GM18499 (cell line): ENCODE data around the gene SYCN.

Experiments
- ATAC-seq: cut with Tn5 transposase; IDR thresholded peaks from one replicate; pipeline ENCODE4 v1.9.1; 2021; ENCODE audit warnings: moderate number of reproducible peaks; ENCODE audit not compliant: insufficient read depth, unreplicated experiment

The SYCN gene

DNA sequence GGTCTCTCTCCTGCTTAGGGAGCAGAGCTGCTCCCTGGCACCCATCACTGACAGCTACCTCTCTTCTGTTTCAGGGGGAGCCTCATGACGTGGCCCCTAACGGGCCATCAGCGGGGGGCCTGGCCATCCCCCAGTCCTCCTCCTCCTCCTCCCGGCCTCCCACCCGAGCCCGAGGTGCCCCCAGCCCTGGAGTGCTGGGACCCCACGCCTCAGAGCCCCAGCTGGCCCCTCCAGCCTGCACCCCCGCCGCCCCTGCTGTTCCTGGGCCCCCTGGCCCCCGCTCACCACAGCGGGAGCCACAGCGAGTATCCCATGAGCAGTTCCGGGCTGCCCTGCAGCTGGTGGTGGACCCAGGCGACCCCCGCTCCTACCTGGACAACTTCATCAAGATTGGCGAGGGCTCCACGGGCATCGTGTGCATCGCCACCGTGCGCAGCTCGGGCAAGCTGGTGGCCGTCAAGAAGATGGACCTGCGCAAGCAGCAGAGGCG, 30.5 kb downstream of the SYCN start:
- no peak for ATAC-seq

DNA sequence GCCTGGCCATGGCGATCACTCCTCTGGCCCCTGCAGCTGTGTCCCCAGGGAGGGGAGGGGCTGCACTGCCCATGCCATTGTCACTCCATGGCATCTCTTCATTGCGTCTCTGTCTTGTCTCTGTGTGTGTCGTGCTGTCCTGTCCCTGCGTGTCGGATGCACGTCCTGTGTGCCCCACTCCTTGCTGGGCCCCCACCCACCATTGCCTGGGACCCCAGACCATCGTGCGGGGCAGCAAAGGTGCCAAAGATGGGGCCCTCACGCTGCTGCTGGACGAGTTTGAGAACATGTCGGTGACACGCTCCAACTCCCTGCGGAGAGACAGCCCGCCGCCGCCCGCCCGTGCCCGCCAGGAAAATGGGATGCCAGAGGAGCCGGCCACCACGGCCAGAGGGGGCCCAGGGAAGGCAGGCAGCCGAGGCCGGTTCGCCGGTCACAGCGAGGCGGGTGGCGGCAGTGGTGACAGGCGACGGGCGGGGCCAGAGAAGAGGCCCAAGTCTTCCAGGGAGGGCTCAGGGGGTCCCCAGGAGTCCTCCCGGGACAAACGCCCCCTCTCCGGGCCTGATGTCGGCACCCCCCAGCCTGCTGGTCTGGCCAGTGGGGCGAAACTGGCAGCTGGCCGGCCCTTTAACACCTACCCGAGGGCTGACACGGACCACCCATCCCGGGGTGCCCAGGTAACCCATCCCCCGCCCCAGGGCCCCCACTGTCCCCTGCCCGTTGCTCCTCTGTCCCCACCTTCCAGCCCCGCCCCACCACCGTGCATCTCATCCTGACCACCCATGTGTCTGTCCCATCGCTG, 31.2 kb downstream of the SYCN start:
- no peak for ATAC-seq

DNA sequence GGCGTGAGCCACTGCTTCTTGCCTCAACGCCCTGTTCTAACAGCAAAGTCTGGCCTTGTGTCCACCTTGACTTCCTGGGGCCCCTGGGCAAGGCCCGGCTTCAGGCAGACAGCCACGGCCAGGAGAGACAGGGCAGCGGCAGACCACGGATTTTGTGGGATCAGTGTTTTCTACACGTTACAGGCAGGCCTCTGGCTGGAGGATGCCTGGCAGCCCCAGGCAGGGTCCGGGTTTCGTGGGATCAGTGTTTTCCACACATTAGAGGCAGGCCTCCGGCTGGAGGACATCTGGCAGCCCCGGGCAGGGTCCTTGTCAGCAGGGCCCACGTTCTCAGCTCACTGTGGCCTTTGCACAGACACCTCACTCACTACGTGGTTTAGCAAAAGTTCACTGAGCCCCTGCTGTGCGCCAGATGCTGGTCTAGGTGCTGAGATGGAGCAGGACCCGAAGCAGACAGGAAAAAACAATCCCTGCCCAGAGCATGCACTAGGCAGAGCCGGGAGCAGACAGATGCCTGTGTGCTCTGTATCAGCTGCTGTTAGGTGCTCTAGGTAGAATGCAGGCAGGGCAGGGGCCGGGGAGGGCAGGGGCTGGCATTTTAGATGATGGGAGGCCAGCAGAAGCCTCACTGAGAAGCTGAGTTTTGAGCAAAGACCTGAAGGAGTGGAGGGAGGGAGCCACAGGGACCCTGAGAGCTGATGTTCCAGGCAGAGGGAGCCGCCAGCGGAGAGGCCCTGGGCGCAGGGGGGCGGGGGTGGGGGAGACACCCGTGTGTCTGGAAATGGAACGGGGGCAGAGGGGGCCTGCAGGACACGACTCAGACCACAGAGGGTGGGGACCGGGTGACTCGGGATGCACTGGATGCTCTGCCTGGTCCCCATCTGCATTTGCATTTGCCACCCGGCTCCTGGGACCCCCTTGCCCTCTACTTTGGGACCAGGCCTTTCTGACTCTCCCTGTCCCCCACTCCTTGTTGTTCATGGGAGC, 32.3 kb downstream of the SYCN start:
- ATAC-seq, result no peak

DNA sequence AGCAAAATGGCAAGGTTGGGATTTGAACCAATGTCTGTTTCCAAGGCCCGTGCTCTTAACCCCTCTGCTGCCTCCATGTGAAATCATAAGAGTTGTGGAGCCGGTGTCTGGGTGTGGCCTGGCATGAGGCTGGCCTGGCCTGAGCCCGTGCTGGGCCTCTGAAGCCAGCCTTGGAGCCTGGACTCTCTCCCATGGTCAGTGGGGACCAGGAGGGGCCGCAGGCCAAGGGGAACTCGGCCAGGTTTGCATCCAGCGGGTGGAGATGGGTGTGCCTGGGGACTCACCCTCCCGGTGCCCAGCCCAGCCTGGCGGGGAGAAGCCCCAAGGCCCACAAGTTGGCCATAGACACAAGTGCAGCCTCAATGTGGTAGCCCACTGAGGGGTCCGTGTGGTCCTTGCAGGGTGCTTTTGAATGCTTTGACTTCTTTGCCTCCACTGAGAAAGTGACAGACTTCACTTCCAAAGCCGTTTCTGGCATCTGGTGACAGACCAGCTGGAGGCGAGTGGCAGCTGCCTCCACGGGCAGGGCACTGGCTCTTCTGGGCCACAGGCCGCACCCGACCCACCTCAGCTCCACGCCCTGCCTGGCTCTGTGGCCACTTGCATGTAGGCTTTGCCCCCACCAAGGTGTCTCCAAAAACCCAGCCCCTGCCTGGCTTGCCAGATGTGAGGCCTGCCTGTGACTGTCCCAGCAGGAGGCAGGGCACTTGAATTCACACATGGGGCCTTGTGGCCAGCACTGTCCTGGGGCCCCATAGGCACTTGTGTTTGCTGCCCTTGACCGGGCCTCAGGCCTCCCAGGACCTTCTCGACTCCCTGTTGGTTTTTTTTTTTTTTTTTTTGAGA, 33.5 kb downstream of the SYCN start:
- no peak for ATAC-seq

DNA sequence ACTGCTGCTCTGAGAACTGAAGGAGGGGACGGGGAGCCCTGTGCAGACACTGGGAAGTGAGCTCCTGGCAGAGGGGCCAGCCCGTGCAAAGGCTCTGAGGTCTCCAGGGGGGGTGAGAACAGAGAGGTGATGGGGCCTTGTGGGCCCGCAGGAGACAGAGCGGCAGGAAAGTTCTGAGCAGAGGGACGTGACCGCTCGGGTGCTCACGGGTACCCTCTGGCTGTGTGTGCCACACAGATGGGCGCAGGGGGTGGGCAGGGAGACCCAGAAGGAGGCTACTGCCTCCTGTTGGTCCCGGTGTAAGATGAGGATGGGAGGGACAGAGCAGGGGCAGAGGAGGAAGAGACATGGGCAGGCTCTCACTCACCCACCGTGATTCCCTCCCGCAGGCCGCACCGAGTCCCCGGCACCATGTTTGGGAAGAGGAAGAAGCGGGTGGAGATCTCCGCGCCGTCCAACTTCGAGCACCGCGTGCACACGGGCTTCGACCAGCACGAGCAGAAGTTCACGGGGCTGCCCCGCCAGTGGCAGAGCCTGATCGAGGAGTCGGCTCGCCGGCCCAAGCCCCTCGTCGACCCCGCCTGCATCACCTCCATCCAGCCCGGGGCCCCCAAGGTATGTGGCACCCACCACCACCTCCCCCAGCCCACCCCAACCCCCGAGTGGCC, 34.8 kb downstream of the SYCN start:
- ATAC-seq, result no peak

DNA sequence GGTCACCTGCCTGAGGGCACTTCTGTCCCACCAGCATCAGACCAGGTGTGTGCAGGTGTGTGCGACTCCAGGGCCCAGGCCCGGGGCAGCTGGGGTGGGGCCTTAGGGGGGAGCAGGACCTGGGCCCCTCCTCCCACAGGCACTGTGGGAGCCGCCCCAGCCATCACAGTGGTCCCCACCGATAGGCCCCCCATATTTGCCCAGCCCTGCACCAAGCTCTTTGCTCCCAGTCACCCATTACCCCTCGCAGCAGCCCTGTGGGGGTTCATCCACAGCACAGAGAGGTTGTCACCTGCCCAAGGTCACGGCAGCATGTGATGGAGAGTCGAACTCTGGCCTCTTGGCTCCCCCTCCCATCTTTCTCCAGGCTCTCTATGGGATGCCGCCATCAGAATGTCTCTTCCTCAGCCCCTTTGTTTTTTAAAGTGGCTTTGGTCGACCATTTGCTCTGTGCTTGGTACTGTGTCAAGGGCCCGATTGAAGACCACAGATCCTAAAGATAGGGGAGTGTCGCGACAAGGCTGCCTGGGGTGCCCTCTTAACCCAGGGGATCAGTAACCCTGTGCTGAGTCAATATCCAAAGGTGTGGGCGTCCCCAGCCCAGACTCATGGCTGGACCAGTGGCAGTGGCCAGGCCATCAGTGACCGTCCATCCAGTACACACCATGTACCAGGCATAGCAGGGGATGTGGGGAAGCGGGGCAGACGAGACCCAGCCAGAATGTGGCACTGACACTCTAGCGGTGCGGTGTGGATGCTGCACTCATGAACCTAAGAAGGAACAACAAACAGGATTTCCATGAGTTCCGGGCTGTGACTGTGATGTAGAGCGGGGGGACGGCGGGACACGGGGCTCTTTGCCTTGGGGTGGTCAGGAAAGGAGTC, 35.6 kb downstream of the SYCN start:
- ATAC-seq, result no peak

DNA sequence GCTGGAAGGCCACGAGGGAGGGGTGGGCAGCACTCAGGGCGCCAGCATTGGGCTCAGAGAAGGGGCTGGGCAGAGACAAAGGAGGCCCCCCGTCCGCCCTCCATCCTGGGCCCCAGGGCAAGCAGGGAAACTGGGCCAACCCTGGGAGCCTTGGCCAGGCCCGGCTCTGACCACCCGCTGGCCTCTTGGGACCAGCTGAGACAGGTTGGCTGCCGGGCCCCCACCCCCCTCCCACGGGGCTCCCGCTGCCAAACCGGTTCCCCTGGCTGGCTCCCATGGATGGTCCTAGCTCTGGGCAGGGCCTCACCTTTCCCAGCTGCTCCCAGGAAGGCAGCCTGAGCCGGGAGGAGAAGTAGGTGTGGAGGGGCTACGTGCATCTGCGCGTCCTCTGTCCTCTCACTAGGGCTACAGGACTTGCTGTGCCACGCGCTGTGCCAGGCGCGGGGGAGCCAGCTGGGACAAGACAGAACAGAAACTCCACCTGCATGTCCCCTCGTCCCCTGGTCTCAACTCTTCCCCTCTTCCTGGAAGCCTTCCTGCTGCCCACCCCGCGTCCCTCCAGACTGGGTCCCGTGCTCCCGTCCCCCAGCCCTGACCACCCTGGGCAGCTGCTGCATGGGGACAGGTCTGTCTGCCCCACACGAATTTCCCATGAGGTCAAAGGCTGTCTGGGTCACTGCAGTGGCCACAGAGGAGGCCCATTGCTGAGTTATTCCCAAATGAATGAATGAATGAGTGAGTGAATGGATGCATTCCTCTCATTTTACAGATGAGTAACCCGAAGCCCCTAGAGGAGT, 36.4 kb downstream of the SYCN start:
- ATAC-seq, result no peak

DNA sequence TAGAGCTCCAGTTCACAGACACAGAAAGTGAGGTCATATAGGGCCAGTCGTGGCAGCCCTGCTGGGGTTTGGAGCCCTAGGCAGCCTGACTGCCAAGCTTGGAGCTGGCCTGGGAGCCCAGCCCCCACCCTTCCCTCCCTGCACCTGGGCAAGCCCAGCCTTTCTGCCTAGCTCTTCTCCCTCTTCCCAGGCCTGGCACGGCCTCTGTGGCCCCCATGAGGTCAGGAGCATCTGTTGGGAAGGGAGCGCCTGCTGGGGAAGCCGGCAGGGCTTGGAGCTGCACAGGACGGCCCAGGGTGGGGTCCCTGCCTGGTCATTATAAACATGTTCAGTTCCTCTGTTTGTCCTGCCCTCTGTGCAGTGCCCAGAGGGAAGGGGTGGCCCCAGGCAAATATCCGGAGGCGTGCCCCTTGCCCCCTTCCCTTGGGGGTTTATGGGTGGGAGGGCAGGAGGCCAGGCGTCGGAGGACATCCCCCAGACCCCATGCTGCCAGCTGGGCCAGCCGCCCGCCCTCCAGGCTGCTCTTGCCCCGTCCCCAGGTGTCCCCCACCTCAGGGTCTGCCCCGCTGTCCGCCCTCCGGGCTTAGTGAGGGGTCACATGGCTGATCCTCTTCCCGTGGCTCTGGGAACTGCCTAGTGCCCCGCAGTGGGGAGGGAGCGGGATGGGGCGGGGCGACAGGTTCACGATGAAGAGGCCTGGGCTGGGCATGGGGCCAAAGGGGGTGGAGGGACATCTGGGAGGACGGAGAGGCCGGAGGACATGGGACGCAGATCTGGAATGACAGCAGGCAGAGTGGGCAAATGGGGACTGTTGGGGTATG, 37.3 kb downstream of the SYCN start:
- no peak for ATAC-seq

DNA sequence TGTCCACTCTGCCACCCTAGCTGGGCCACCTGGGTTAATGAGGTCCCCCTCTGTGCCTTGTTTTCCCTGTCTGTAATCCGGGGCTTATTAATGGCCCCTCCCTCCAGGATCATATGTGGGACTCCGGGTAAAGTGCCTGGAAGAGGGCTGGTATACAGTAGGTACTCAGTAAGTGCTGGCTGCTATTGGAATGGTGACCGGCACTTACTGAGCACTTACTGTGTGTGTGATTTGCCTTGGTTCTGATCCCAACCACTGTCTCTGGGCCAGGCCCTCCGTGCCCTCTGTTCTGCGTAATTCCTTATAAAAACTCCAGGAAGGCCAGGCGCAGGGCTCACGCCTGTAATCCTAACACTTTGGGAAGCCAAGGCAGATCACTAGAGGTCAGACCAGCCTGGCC, 38.2 kb downstream of the SYCN start:
- ATAC-seq, result no peak

DNA sequence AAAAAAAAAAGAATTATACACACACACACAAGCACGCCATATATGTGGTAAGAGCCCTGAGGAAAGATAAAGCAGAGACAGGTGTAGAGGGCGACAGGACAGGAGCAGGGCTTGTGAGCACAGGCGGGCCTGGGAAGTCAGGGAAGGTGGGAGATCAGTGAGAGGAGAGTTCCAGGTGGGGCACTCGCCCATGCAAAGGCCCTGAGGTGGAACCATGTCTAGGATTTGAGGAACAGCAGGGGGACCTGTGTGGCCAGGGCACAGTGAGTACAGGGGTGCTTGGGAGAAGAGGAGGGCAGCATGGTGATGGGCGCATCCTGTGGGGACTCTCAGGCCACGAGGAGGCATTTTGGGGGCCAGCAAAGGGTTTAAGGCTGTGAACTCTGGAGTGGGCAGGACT, 39.8 kb downstream of the SYCN start:
- no peak for ATAC-seq

DNA sequence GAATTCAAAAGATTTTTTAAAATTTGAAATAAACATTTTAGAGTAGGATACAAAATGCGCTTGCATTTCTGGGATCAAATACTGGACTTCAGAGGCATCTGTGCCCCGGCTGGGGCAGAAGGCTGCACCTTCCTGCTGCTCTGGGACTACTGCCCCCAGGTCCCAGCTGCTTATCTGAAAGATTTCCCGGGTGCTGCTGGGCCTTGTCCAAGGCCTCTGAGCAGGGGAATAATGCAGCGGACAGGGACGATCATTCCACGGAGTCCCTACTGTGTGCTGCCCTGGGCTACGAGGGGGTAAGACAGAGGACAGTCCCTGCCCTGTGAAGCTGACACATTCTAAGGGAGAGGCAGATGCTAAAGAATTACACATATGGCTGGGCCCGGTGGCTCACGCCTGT, 40.4 kb downstream of the SYCN start:
- no peak for ATAC-seq

DNA sequence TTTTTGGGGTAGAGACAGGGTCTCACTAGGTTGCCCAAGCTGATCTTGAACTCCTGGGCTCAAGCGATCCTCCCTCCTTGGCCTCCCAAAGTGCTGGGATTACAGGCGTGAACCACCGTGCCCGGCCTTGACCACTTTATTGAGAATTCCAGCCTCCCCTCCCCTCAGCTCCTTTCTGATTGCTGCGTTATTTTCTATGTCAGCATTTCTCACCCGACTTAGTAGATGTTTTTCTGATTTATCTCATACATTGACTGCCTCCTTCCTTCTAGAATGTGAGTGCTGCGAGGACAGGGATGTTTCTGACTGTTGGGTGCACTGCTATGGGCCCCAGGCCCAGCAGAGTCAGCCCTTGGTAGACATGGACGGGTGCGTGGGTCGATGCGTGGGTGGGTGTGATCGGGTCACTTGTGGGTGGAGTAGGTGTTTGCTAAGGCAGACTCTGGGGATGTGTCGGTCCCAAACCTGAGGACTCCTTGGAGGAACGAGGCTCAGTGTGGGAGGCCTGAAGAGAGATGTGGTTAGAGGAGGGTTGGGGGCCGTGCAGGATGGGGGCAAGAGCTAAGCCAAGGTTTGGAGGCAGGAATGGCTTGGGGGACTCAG, 41.5 kb downstream of the SYCN start:
- no peak for ATAC-seq

DNA sequence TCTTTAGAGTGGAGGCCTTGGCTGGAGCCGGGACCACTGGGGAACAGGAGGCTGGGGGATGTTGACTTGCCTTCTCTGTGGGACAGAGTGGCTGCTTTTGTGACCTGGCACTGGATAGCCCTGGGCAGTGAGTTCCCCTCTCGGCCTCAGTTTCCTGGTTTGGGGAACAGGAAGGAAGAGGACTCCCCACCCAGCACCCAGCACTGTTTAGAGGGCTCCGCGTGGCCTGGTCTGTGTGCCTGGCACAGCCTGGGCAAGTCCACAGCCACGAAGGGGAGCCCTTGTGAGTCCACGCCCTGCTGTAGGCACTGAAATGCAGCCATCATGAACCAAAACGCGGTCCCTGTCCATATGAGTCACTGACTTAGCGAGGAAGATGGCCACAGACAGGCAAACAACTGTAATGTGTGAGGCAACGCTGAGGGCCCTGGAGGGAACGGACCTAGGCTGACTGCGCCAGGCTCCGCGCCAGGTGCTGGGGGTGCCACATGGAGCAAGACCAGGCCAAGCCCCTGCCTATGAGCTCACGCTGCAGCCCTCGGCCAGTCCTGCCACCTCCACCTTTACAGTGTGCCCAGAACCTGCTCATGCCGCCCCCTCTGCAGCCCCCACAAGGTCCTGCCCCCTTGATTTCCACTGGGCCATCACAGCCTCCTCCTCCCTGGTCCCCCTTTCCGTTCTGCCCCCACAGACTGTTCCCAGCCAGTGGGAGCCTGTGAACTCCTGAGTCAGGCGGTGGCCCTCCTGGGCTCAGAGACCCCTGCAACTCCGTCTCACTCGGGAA, 43.0 kb downstream of the SYCN start:
- ATAC-seq, result no peak

DNA sequence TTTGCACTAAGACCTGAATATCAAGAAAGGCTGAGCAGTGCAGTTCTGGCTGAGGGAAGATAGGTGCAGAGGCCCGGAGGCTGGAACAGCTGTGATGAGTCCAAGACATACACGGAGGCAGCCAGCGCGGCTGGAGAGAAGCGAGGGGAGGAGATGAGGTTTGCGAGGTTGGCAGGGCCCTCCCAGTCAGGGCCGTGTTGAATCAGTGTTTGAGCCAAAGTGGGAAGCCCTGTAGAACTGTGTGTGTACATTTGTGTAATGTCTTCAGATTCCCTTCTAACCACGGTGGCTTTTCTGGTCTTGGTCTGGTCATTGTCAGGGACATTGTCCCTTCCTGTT, 43.6 kb downstream of the SYCN start:
- ATAC-seq, result no peak

DNA sequence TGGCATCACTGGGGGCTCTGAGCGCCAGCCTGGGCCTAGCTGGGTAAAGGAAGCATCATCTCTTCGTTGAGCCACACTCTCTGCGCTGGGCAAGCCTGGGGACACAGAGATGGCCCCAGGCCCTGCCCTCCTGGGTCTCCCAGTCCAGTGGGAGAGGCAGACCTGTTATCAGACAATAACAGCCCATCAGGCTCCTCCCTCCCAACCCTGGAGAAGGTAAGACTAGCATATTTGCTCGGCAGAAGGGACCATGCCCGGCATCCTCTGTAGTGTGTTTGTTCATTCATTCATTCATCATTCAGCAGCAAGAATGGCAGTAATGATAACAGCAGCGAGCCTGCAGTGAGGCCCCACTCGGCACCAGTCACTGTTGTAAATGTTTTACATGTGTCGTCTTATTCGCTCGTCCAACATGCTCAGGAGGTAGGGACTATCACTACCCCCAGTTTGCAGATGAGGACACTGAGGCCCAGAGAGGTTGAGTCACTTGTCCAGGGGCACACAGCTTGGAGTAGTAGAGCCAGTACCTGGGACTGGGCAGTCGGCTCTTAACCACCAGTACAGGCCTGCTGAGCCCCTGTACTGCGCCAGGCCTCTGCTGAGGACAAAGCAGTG, 45.3 kb downstream of the SYCN start:
- no peak for ATAC-seq

DNA sequence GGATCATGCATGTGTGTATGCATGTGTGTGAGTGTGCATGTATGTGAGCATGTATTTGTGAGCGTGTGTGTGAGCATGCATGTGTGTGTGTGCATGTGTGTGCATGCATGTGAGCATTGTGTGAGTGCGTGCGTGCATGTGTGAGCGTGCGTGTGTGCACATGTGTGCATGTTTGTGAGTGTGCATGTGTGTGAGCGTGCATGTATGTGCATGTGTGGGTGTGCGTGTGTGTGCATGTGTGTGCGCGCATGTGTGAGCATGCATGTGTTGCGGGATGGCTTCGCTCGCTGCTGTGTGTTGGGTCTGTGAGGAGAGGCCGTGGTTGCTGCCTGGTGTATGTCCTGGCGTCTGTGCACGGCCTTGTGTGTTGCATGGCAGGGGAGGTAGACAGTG, 46.1 kb downstream of the SYCN start:
- no peak for ATAC-seq
